ENCODE measurements around the gene DHX29. TPM values are rescaled to one million over a fixed set of nuclear protein-coding genes. Genes with fewer than 3 reads are reported as not detected.

The DHX29 gene
- total RNA-seq, 1 donor from 2014 or later = 20.3 TPM

DNA sequence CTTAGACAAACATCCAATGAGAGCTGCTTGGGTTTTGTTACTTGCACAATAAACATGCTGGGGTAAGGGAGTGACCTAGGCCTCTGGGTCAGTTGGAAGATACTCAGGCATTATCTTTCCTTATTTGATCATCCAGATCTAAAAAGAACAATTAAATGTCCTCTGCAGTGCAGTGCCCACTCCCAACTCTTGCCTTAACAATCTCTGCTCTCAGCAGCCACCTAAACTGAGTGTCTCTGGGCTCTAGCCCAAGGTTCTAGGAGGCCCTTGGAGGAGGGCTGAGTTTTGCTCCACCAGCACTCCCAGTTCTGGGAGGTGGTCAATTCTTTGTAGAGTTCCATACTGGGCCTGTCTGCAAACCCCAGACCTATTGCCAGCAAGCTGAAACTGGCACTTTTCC lies 82.1 kb downstream of the DHX29 start:
- no peak for DNase-seq (ENCODE audit: low spot score)
- H3K27me3 Mint-ChIP-seq (ENCODE audit: insufficient read depth) = peaks cover 87% of the 10 kb centered on the region
- H3K4me3 Mint-ChIP-seq = peak overlapping the region; percentile 22
- intact Hi-C loops (cut with micrococcal nuclease) = loop anchor here (5.0 to 10.0 kb wide), 3 partner anchors 467 to 1741 kb away; partner anchors contain the start of genes ARL15 and FST
- H3K9me3 Mint-ChIP-seq = peaks cover 4% of the 10 kb centered on the region
- no peak overlapping the region for H3K27ac Mint-ChIP-seq
- peaks cover 58% of the 10 kb centered on the region for H3K4me1 Mint-ChIP-seq (ENCODE audit: low read depth)
- no peaks in the 10 kb centered on the region for H3K36me3 Mint-ChIP-seq (ENCODE audit: low read depth)

GRCh38 chr5:55223812-55224240 lies 83.7 kb downstream of the DHX29 start:
- Mint-ChIP-seq H3K36me3 (ENCODE audit: low read depth) (no peaks in the 10 kb centered on the region), H3K27ac (no peak overlapping the region), H3K4me3 (peak overlapping the region; percentile 19), H3K4me1 (ENCODE audit: low read depth) (peaks cover 53% of the 10 kb centered on the region), H3K9me3 (peaks cover 4% of the 10 kb centered on the region), H3K27me3 (ENCODE audit: insufficient read depth) (peaks cover 87% of the 10 kb centered on the region)
- intact Hi-C loops (cut with micrococcal nuclease) = loop anchor here (1.0 to 10.0 kb wide), 4 partner anchors 7 to 1739 kb away; partner anchors contain the start of genes ARL15 and FST
- no peak for DNase-seq (ENCODE audit: low spot score)

- peaks cover 87% of the 10 kb centered on the region for H3K27me3 Mint-ChIP-seq (ENCODE audit: insufficient read depth)
- peaks cover 4% of the 10 kb centered on the region for H3K9me3 Mint-ChIP-seq
- H3K4me3 Mint-ChIP-seq = peak overlapping the region; percentile 41
- peaks cover 53% of the 10 kb centered on the region for H3K4me1 Mint-ChIP-seq (ENCODE audit: low read depth)
- intact Hi-C loops (cut with micrococcal nuclease) = loop anchor here (1.0 to 10.0 kb wide), 4 partner anchors 8 to 1738 kb away; partner anchors contain the start of genes ARL15 and FST
- peak overlapping the region; percentile 73 for H3K27ac Mint-ChIP-seq
- no peaks in the 10 kb centered on the region for H3K36me3 Mint-ChIP-seq (ENCODE audit: low read depth)
- DNase-seq (ENCODE audit: low spot score) = no peak
These were observed 84.3 kb downstream of the DHX29 start for GRCh38 chr5:55222985-55223811.

- H3K4me1 Mint-ChIP-seq (ENCODE audit: low read depth) = peaks cover 45% of the 10 kb centered on the region
- H3K4me3 Mint-ChIP-seq = peak overlapping the region; percentile 41
- H3K36me3 Mint-ChIP-seq (ENCODE audit: low read depth) = no peaks in the 10 kb centered on the region
- H3K9me3 Mint-ChIP-seq = peaks cover 4% of the 10 kb centered on the region
- no peak for DNase-seq (ENCODE audit: low spot score)
- peaks cover 83% of the 10 kb centered on the region for H3K27me3 Mint-ChIP-seq (ENCODE audit: insufficient read depth)
- H3K27ac Mint-ChIP-seq = peak overlapping the region; percentile 73
- intact Hi-C loops (cut with micrococcal nuclease) = loop anchor here (5.0 to 10.0 kb wide), 3 partner anchors 335 to 1738 kb away; partner anchors contain the start of genes ARL15 and FST
These were observed 85.2 kb downstream of the DHX29 start for GRCh38 chr5:55222092-55222984.

DNA sequence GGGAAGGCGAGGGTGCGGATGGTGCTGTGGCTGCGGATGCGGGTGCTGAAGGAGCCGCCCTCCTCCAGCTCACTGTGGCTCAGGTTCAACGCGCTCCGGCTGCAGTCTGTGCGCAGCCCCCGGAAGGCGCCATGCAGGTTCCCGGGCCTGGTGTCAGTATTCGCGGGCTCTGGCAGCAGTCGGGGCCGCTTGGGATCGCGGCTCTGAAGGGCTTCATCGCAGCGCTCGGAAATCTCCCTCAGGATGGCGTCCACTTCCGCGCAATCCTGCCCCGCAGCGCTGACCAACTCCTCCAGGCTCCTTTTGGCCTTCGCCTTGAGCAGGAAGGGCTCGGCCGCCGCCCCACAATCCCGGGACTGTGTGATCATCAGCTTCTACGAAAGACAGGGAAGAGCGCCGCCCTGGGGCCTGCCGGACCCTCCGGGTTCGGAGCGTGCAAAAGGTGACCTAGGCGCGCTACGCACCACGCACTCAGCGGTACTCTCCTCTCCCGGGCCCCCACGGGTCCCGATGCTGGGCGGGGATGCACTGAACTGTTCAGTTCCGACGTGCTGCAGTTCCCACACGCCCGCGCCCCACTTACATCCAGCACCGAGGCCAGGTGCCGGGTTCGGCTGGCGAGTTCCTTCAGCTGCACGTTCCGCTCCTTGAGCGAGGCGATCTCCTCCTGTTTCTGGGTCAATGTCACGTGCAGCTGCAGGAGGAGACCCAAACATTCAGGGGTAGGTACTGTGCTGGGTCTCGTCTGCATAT lies 86.9 kb downstream of the DHX29 start:
- peak overlapping the region; percentile 62 for H3K4me3 Mint-ChIP-seq
- peaks cover 80% of the 10 kb centered on the region for H3K27me3 Mint-ChIP-seq (ENCODE audit: insufficient read depth)
- H3K9me3 Mint-ChIP-seq = peaks cover 4% of the 10 kb centered on the region
- H3K4me1 Mint-ChIP-seq (ENCODE audit: low read depth) = peaks cover 39% of the 10 kb centered on the region
- intact Hi-C loops (cut with micrococcal nuclease) = loop anchor here (5.0 to 10.0 kb wide), 3 partner anchors 333 to 1736 kb away; partner anchors contain the start of genes ARL15 and FST
- H3K36me3 Mint-ChIP-seq (ENCODE audit: low read depth) = no peaks in the 10 kb centered on the region
- DNase-seq (ENCODE audit: low spot score) = no peak
- peak overlapping the region; percentile 23 for H3K27ac Mint-ChIP-seq

- H3K27ac Mint-ChIP-seq = no peak overlapping the region
- intact Hi-C loops (cut with micrococcal nuclease) = loop anchor here (2.0 to 10.0 kb wide), 4 partner anchors 13 to 1735 kb away; partner anchors contain the start of genes ARL15, CCNO and FST
- H3K27me3 Mint-ChIP-seq (ENCODE audit: insufficient read depth) = peaks cover 76% of the 10 kb centered on the region
- peak overlapping the region; percentile 7 for H3K4me3 Mint-ChIP-seq
- peaks cover 39% of the 10 kb centered on the region for H3K4me1 Mint-ChIP-seq (ENCODE audit: low read depth)
- H3K9me3 Mint-ChIP-seq = peaks cover 4% of the 10 kb centered on the region
- DNase-seq (ENCODE audit: low spot score) = no peak
- no peaks in the 10 kb centered on the region for H3K36me3 Mint-ChIP-seq (ENCODE audit: low read depth)
These were observed 87.7 kb downstream of the DHX29 start for GRCh38 chr5:55219770-55220169.

DNA sequence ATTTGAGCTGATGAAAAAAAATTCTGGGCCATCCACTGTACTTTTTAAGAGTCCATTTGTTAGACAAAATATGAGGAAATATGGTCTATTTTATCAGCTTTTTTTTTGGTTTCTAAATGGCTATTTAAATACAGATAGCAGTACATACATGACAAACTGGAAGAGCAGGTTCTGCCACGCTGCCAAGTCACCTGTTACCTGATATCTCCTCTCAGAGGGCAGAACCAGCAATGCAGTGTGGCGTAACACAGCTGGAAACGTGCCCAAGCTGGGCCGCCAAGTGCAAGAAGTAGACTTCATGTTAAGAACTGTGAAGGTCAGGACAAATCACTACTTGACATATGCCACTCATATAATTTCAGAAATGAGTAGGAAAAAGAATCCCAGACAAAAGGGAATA lies 88.5 kb downstream of the DHX29 start:
- Mint-ChIP-seq H3K4me1 (ENCODE audit: low read depth) (peaks cover 35% of the 10 kb centered on the region), H3K27ac (no peak overlapping the region), H3K4me3 (no peak overlapping the region), H3K27me3 (ENCODE audit: insufficient read depth) (peaks cover 68% of the 10 kb centered on the region), H3K36me3 (ENCODE audit: low read depth) (no peaks in the 10 kb centered on the region), H3K9me3 (peaks cover 4% of the 10 kb centered on the region)
- no peak for DNase-seq (ENCODE audit: low spot score)
- intact Hi-C loops (cut with micrococcal nuclease) = loop anchor here (2.0 kb wide), 1 partner anchor 14 kb away; the partner anchor contains the start of gene CCNO

DNA sequence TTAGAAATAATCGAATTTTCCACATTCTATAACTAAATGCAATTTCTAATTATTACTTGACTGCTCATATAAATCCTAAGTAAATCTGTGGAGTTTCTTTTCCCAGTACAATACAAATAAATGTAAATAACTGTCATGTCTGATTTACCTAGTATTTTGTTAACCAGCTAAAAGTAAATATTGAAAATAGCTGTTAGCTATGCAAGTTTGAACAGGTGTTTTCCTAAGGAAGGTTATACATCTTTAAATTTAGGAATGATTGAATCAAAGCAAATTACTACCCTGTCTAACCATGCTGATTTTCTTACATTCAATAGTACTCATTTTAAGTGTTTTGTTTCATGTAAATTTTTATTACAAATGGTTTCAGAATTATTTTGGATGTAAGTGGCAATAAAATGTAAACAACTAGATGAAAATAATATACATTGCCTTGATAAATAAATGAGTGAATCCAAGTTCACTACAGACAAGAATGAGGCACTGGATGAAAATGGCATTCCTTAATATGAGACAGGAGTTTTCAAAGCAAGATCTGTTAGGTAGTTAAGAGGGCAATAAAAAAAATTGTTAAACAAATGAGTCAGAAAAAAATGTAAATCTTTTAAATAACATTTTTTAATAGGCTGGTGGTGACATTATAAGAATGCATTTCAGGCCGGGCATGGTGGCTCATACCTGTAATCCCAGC lies 96.2 kb downstream of the DHX29 start:
- no peak for DNase-seq (ENCODE audit: low spot score)
- peaks cover 7% of the 10 kb centered on the region for H3K4me1 Mint-ChIP-seq (ENCODE audit: low read depth)
- H3K4me3 Mint-ChIP-seq = no peak overlapping the region
- H3K27ac Mint-ChIP-seq = no peak overlapping the region
- no peaks in the 10 kb centered on the region for H3K36me3 Mint-ChIP-seq (ENCODE audit: low read depth)
- intact Hi-C loops (cut with micrococcal nuclease) = no loop called here
- peaks cover 34% of the 10 kb centered on the region for H3K27me3 Mint-ChIP-seq (ENCODE audit: insufficient read depth)
- H3K9me3 Mint-ChIP-seq = no peaks in the 10 kb centered on the region

Other genes with a start within 250 kb of the DHX29 start
- gene GZMA, start 205.0 kb downstream of the DHX29 start, total RNA-seq = 88.1 and 93.7 TPM in 2 replicates
- not detected in 2 replicates for gene GPX8, start 147.5 kb downstream of the DHX29 start, total RNA-seq
- not detected in 2 replicates for gene CDC20B, start 134.5 kb downstream of the DHX29 start, total RNA-seq
- 0.10 TPM in 1 of 2 replicates, not detected in the other for gene MCIDAS, start 80.4 kb downstream of the DHX29 start, total RNA-seq
- gene CCNO, start 74.1 kb downstream of the DHX29 start, total RNA-seq = 0.10 and 0.20 TPM in 2 replicates
- gene MTREX, start 295 bp upstream of the DHX29 start, total RNA-seq = 110 and 122 TPM in 2 replicates
- 25.8 and 27.5 TPM in 2 replicates for gene PLPP1, start 227.3 kb upstream of the DHX29 start, total RNA-seq

Measured in activated T-helper 1 cell treated with anti-CD3 and anti-CD28 coated beads, Interleukin-12 subunit alpha, Interleukin-12 subunit beta, Interleukin-2, Interleukin-4 antibody, amounts not matched to agents 30 ng/mL and 10 ng/mL and 1 ng/mL, durations not matched to agents 14 hours and 24 hours and 36 hours (primary cell).